ENCODE data around the gene ANLN. TPM values are rescaled to one million over a fixed set of nuclear protein-coding genes. Genes with fewer than 3 reads are reported as not detected.

The ANLN gene, protein sequence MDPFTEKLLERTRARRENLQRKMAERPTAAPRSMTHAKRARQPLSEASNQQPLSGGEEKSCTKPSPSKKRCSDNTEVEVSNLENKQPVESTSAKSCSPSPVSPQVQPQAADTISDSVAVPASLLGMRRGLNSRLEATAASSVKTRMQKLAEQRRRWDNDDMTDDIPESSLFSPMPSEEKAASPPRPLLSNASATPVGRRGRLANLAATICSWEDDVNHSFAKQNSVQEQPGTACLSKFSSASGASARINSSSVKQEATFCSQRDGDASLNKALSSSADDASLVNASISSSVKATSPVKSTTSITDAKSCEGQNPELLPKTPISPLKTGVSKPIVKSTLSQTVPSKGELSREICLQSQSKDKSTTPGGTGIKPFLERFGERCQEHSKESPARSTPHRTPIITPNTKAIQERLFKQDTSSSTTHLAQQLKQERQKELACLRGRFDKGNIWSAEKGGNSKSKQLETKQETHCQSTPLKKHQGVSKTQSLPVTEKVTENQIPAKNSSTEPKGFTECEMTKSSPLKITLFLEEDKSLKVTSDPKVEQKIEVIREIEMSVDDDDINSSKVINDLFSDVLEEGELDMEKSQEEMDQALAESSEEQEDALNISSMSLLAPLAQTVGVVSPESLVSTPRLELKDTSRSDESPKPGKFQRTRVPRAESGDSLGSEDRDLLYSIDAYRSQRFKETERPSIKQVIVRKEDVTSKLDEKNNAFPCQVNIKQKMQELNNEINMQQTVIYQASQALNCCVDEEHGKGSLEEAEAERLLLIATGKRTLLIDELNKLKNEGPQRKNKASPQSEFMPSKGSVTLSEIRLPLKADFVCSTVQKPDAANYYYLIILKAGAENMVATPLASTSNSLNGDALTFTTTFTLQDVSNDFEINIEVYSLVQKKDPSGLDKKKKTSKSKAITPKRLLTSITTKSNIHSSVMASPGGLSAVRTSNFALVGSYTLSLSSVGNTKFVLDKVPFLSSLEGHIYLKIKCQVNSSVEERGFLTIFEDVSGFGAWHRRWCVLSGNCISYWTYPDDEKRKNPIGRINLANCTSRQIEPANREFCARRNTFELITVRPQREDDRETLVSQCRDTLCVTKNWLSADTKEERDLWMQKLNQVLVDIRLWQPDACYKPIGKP
- 10 to 100 TPM in 1 of 5 experiments, 1 to 10 TPM in 1, under 1 TPM in 3; 0.35 to 48.6 (median 0.82) TPM for total RNA-seq
- under 1 TPM in 1 of 2 donors, not detected in 1; 0.30 TPM for polyA plus RNA-seq
- 0.67 reads per million for total RNA-seq

DNA sequence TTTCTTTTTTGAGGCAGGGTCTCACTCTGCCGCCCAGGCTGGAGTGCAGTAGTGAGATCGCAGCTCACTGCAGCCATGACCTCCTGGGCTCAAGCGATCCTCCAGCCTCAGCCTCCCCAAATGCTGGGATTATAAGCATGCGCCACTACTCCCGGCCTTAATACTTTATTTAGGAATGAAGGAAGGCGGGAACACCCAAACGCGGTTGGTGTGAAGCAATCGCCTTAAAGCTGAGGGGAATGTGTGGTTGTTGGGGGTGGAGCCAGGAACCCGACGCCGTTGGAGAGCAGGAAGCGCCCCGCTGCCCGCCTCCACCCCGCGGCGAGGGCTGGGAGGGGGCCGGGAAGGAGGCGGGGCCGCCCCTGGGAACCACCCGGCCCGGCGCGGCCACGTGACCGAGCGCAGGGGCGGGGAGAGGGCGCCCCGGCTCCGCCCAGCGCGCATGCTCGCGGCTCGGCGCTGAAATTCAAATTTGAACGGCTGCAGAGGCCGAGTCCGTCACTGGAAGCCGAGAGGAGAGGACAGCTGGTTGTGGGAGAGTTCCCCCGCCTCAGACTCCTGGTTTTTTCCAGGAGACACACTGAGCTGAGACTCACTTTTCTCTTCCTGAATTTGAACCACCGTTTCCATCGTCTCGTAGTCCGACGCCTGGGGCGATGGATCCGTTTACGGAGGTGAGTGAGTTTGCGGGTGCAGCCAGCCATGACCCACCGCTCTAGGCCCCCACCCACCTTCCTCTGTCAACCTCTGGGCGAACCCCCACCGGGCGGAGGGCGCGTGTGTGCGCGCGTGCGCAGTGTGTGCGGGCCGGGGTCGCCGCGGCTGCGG lies at the start of gene ANLN:
Gene ANLN (plus strand): TSS at position 492 of the 828 bp plus-strand sequence. CDS start 165 bp downstream, at position 657.
- no peaks in the 10 kb centered on the region for H3K27me3 ChIP-seq (ENCODE audit: control insufficient read depth in 2 of 2, insufficient read depth in 2 of 2, low read length in 2 of 2)
- POLR2A ChIA-PET: interaction anchor here (0.5 to 3.1 kb wide), 5 partner anchors 9 to 523 kb away, joined by 3 to 18 read pairs (median 4); no protein-coding TSS in a partner anchor
- no peaks in the 10 kb centered on the region for H3K9me3 ChIP-seq (ENCODE audit: control insufficient read depth in 2 of 3, low read length in 3 of 3)
- H3K36me3 Mint-ChIP-seq: peaks cover 0 to 20% (median 0%) of the 10 kb centered on the region in 5 donors
- H3K27me3 Mint-ChIP-seq: peaks cover 0 to 12% (median 0%) of the 10 kb centered on the region in 5 donors
- peak within 1 kb of the TSS; percentile 67 for H3K27ac ChIP-seq (ENCODE audit: low read depth, low read length)
- peak within 1 kb of the TSS; percentile 72 to 90 (median 81) for H3K27ac Mint-ChIP-seq
- DNase-seq (peak; percentile 71 to 91 (median 82)), ATAC-seq (peak; percentile 98)
- CTCF ChIA-PET: interaction anchor here (1.4 to 3.1 kb wide), 2 partner anchors 23 to 29 kb away, joined by 3 to 11 read pairs; a partner anchor contains a TSS
- H3K4me1 ChIP-seq (ENCODE audit: control insufficient read depth in 2 of 2, insufficient read depth in 2 of 2, low read length in 2 of 2): peaks cover 8 to 19% of the 10 kb centered on the region in 2 donors
- no peaks in the 10 kb centered on the region for H3K36me3 ChIP-seq (ENCODE audit: control insufficient read depth in 2 of 3, insufficient read depth in 3 of 3, low read length in 3 of 3)
- intact Hi-C loops (cut with micrococcal nuclease): loop anchor here (1.0 to 10.0 kb wide), 12 partner anchors 22 to 1789 kb away; partner anchors contain the start of genes EEPD1 (in 2 of the 2), ELMO1 (in 2 of the 2), HERPUD2 (in 2 of the 2) and DPY19L1 (in 1 of the 2)
- no peaks in the 10 kb centered on the region for H3K9me3 Mint-ChIP-seq
- H3K4me1 Mint-ChIP-seq: peaks cover 12 to 39% (median 26%) of the 10 kb centered on the region in 7 donors
- H3K4me3 Mint-ChIP-seq: peak within 1 kb of the TSS; percentile 77 to 90 (median 85)
- H3K4me3 ChIP-seq (ENCODE audit: low read length): peak within 1 kb of the TSS; percentile 78

DNA sequence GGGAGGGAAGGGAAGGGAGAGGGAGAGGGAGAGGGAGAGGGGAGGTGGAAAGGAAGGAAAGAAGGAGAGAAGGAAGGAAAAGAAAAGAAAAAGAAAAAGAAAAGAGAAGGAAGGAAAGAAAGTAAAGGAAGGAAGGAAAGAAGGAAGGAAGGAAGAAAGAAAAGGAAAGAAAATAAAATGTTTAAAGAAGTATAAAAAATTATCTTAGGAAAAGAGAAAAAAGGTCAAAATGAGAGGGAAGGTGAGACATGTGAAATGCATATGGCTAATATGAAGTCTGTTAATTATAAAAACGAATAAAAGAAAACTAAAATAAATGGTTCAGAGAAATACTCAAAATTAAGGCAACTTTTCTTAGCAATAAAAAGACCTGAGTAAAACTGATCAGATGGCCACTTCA lies 46.1 kb upstream of the ANLN start:
- intact Hi-C loops (cut with micrococcal nuclease): no loop called here
- DNase-seq (no peak), ATAC-seq (no peak)
- Mint-ChIP-seq H3K4me1 (no peaks in the 10 kb centered on the region), H3K27me3 (peaks cover 3 to 37% (median 9%) of the 10 kb centered on the region in 5 donors), H3K27ac (no peak overlapping the region), H3K36me3 (peaks cover 0 to 7% (median 0%) of the 10 kb centered on the region in 5 donors), H3K9me3 (peaks cover 0 to 3% (median 0%) of the 10 kb centered on the region in 11 donors), H3K4me3 (no peak overlapping the region)
- ChIA-PET CTCF (no interaction called here), POLR2A (no interaction called here)
- H3K9me3 ChIP-seq (ENCODE audit: control insufficient read depth in 2 of 3, low read length in 3 of 3): no peaks in the 10 kb centered on the region
- H3K4me3 ChIP-seq (ENCODE audit: low read length): no peak overlapping the region
- H3K36me3 ChIP-seq (ENCODE audit: control insufficient read depth in 2 of 3, insufficient read depth in 3 of 3, low read length in 3 of 3): no peaks in the 10 kb centered on the region
- H3K27ac ChIP-seq (ENCODE audit: low read depth, low read length): no peak overlapping the region
- no peaks in the 10 kb centered on the region for H3K27me3 ChIP-seq (ENCODE audit: control insufficient read depth in 2 of 2, insufficient read depth in 2 of 2, low read length in 2 of 2)
- H3K4me1 ChIP-seq (ENCODE audit: control insufficient read depth in 2 of 2, insufficient read depth in 2 of 2, low read length in 2 of 2): no peaks in the 10 kb centered on the region

DNA sequence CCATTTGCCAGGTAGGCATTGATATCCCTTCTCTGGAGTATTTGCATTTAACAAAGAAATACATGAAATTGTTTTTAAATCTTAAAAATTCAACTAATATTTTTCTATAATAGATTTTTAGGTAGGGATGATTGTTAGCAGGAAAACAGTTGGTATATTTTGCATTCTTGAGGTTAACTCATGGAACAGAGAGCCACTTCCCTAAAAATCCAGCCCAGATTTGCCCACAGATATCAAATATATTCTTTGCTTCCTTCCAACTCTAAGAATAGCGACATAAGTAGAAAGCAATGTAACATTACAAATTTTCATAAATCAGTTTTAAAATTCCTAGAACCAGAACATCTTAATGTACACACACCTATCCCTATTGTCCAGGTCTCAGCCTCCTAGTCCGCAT lies 45.0 kb upstream of the ANLN start:
- CTCF ChIA-PET: no interaction called here
- intact Hi-C loops (cut with micrococcal nuclease): no loop called here

DNA sequence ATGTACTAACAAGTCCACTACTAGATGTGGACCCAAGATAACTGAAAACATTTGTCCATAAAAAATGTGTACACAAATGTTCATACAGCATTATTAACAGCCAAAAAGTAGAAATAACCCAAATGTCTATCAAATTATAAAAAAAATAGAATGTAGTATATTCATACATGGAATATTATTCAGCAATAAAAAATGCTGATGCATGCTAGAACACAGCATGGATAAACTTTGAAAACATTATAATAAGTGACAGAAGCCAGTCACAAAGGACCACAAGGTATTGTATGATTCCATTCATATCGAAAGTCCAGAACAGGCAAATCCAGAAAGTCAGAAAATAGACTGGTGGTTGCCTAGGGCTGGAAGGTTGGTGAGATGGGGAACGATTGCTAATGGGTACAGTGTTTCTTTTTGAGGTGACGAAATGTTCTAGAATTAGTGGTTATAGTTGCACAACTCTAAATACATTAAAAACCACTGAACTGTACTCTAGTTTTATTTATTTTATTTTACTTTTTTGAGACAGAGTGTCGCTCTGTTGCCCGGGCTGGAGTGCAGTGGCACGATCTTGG lies 43.3 kb upstream of the ANLN start:
- Histone ChIP-seq H3K4me3 (ENCODE audit: low read length) (no peak overlapping the region), H3K9me3 (ENCODE audit: control insufficient read depth in 2 of 3, low read length in 3 of 3) (no peaks in the 10 kb centered on the region), H3K27me3 (ENCODE audit: control insufficient read depth in 2 of 2, insufficient read depth in 2 of 2, low read length in 2 of 2) (no peaks in the 10 kb centered on the region), H3K27ac (ENCODE audit: low read depth, low read length) (no peak overlapping the region), H3K36me3 (ENCODE audit: control insufficient read depth in 2 of 3, insufficient read depth in 3 of 3, low read length in 3 of 3) (no peaks in the 10 kb centered on the region), H3K4me1 (ENCODE audit: control insufficient read depth in 2 of 2, insufficient read depth in 2 of 2, low read length in 2 of 2) (no peaks in the 10 kb centered on the region)
- Mint-ChIP-seq H3K4me1 (peaks cover 0 to 1% (median 0%) of the 10 kb centered on the region in 7 donors), H3K36me3 (no peaks in the 10 kb centered on the region), H3K4me3 (no peak overlapping the region), H3K27me3 (peaks cover 3 to 40% (median 5%) of the 10 kb centered on the region in 5 donors), H3K27ac (no peak overlapping the region), H3K9me3 (peaks cover 0 to 3% (median 0%) of the 10 kb centered on the region in 11 donors)
- ChIA-PET POLR2A (no interaction called here), CTCF (no interaction called here)
- no peak for ATAC-seq
- intact Hi-C loops (cut with micrococcal nuclease): no loop called here
- DNase-seq: no peak

More for the DNA sequence above, 45.0 kb upstream of the ANLN start:
- Histone ChIP-seq H3K9me3 (ENCODE audit: control insufficient read depth in 2 of 3, low read length in 3 of 3) (no peaks in the 10 kb centered on the region), H3K27ac (ENCODE audit: low read depth, low read length) (no peak overlapping the region), H3K4me3 (ENCODE audit: low read length) (no peak overlapping the region), H3K36me3 (ENCODE audit: control insufficient read depth in 2 of 3, insufficient read depth in 3 of 3, low read length in 3 of 3) (no peaks in the 10 kb centered on the region), H3K27me3 (ENCODE audit: control insufficient read depth in 2 of 2, insufficient read depth in 2 of 2, low read length in 2 of 2) (no peaks in the 10 kb centered on the region), H3K4me1 (ENCODE audit: control insufficient read depth in 2 of 2, insufficient read depth in 2 of 2, low read length in 2 of 2) (no peaks in the 10 kb centered on the region)
- Mint-ChIP-seq H3K9me3 (peaks cover 0 to 3% (median 0%) of the 10 kb centered on the region in 11 donors), H3K36me3 (peaks cover 0 to 7% (median 0%) of the 10 kb centered on the region in 5 donors), H3K27me3 (peaks cover 3 to 43% (median 9%) of the 10 kb centered on the region in 5 donors), H3K4me1 (peaks cover 0 to 1% (median 0%) of the 10 kb centered on the region in 7 donors), H3K27ac (no peak overlapping the region), H3K4me3 (no peak overlapping the region)
- no peak for DNase-seq
- POLR2A ChIA-PET: no interaction called here
- ATAC-seq: no peak

DNA sequence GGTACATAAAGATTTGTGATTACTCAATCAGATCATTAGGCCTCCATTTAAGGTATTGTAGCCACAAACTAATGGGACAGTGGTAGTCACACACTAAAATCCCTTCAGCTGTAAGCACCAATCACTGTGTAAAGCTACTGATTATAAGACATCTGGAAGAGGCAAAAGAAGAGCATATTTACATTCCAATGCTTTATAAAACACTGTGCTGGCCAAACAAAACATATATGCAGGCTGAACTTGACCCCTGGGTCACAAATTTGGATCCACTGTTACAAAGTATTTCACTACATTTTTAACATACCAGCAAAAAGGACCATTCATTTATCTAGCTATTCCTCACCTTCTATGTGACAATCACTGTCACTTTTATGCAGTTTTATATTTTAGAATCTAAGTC lies 41.4 kb upstream of the ANLN start:
- H3K9me3 ChIP-seq (ENCODE audit: control insufficient read depth in 2 of 3, low read length in 3 of 3): no peaks in the 10 kb centered on the region
- CTCF ChIA-PET: no interaction called here
- intact Hi-C loops (cut with micrococcal nuclease): no loop called here

More for the DNA sequence above, 41.4 kb upstream of the ANLN start:
- H3K36me3 ChIP-seq (ENCODE audit: control insufficient read depth in 2 of 3, insufficient read depth in 3 of 3, low read length in 3 of 3): no peaks in the 10 kb centered on the region
- no peak overlapping the region for H3K4me3 ChIP-seq (ENCODE audit: low read length)
- POLR2A ChIA-PET: interaction anchor here (0.6 to 0.9 kb wide), 2 partner anchors 11 to 598 kb away, joined by 3 read pairs; no protein-coding TSS in a partner anchor
- DNase-seq (no peak), ATAC-seq (no peak)
- Mint-ChIP-seq H3K9me3 (peaks cover 0 to 1% (median 0%) of the 10 kb centered on the region in 11 donors), H3K4me3 (no peak overlapping the region), H3K36me3 (no peaks in the 10 kb centered on the region), H3K4me1 (peaks cover 0 to 1% (median 0%) of the 10 kb centered on the region in 7 donors), H3K27me3 (peaks cover 0 to 30% (median 4%) of the 10 kb centered on the region in 5 donors), H3K27ac (no peak overlapping the region)
- H3K4me1 ChIP-seq (ENCODE audit: control insufficient read depth in 2 of 2, insufficient read depth in 2 of 2, low read length in 2 of 2): no peaks in the 10 kb centered on the region
- no peaks in the 10 kb centered on the region for H3K27me3 ChIP-seq (ENCODE audit: control insufficient read depth in 2 of 2, insufficient read depth in 2 of 2, low read length in 2 of 2)
- no peak overlapping the region for H3K27ac ChIP-seq (ENCODE audit: low read depth, low read length)

Measured in naive thymus-derived CD4-positive, alpha-beta T cell (primary cell).